GM18861 (cell line): ENCODE data around the gene TEX13B.

Experiments
- ATAC-seq: cut with Tn5 transposase; IDR thresholded peaks from one replicate; pipeline ENCODE4 v1.9.1; 2021; ENCODE audit not compliant: unreplicated experiment

TEX13B gene

GRCh38 chrX:107940095-107940494 lies 42.1 kb downstream of the TEX13B start:
- ATAC-seq, result no peak

GRCh38 chrX:107936434-107936730 lies 45.8 kb downstream of the TEX13B start:
- ATAC-seq, result no peak

GRCh38 chrX:107935664-107936433 lies 46.3 kb downstream of the TEX13B start:
- ATAC-seq, result no peak

GRCh38 chrX:107935200-107935599 lies 47.0 kb downstream of the TEX13B start:
- ATAC-seq, result no peak

GRCh38 chrX:107934262-107934661 lies 47.9 kb downstream of the TEX13B start:
- no peak for ATAC-seq
